Stimulated activated effector memory CD8-positive, alpha-beta T cell treated with anti-CD3 and anti-CD28 coated beads, Interleukin-12 subunit alpha, Interleukin-12 subunit beta, amount 100 ng/mL, for 72 hours (primary cell): Measurements from ENCODE around the gene GJC1.

ENCODE experiments used
- ATAC-seq: fragments of 150-1000 bp; cut with Tn5 transposase; 2 replicates; pipeline ENCODE4 v1.10.0; 2021
- DNase-seq, 2 donors: peaks; one replicate each; pipeline ENCODE4 v3.0.0; 2021 to 2022; ENCODE audit warnings: low spot score in 2 of 2
- H3K27ac Mint-ChIP-seq: one replicate; pipeline ENCODE4 v1.8.0; 2022; ENCODE audit warnings: mild to moderate bottlenecking, mixed read lengths
- H3K36me3 Mint-ChIP-seq: one replicate; pipeline ENCODE4 v1.8.0; 2022; ENCODE audit warnings: mild to moderate bottlenecking, mixed read lengths
- H3K4me1 Mint-ChIP-seq: one replicate; pipeline ENCODE4 v1.8.0; 2022; ENCODE audit warnings: mixed read lengths
- H3K4me3 Mint-ChIP-seq: one replicate; pipeline ENCODE4 v1.8.0; 2022; ENCODE audit warnings: mild to moderate bottlenecking, mixed read lengths
- H3K9me3 Mint-ChIP-seq: one replicate; pipeline ENCODE4 v1.8.0; 2022; ENCODE audit warnings: mixed read lengths

GJC1 gene

GRCh38 chr17:44778656-44779210 is 51.4 kb downstream of the GJC1 start:
- no peaks in the 10 kb centered on the region for H3K9me3 Mint-ChIP-seq
- no peaks in the 10 kb centered on the region for H3K36me3 Mint-ChIP-seq
- DNase-seq (no peak), ATAC-seq (no peak)
- H3K4me3 Mint-ChIP-seq = peak overlapping the region; percentile 52
- no peak overlapping the region for H3K27ac Mint-ChIP-seq
- H3K4me1 Mint-ChIP-seq = peaks cover 31% of the 10 kb centered on the region

GRCh38 chr17:44777394-44778348 is 52.4 kb downstream of the GJC1 start:
- ATAC-seq = no peak
- no peak for DNase-seq
- Mint-ChIP-seq H3K4me1 (peaks cover 33% of the 10 kb centered on the region), H3K36me3 (no peaks in the 10 kb centered on the region), H3K4me3 (no peak overlapping the region), H3K9me3 (no peaks in the 10 kb centered on the region), H3K27ac (no peak overlapping the region)

GRCh38 chr17:44776628-44777393 is 53.3 kb downstream of the GJC1 start:
- no peaks in the 10 kb centered on the region for H3K36me3 Mint-ChIP-seq

GRCh38 chr17:44775838-44776621 is 54.1 kb downstream of the GJC1 start:
- H3K27ac Mint-ChIP-seq = no peak overlapping the region
- no peak for DNase-seq
- peak; percentile 54 for ATAC-seq
- H3K36me3 Mint-ChIP-seq = no peaks in the 10 kb centered on the region
- H3K4me3 Mint-ChIP-seq = peak overlapping the region; percentile 84
- H3K9me3 Mint-ChIP-seq = no peaks in the 10 kb centered on the region
- peaks cover 33% of the 10 kb centered on the region for H3K4me1 Mint-ChIP-seq

More at GRCh38 chr17:44776628-44777393, 53.3 kb downstream of the GJC1 start:
- DNase-seq (no peak), ATAC-seq (no peak)
- Mint-ChIP-seq H3K27ac (no peak overlapping the region), H3K4me3 (peak overlapping the region; percentile 84), H3K4me1 (peaks cover 33% of the 10 kb centered on the region), H3K9me3 (no peaks in the 10 kb centered on the region)

GRCh38 chr17:44775136-44775837 is 54.8 kb downstream of the GJC1 start:
- H3K4me1 Mint-ChIP-seq = peaks cover 33% of the 10 kb centered on the region
- peak overlapping the region; percentile 84 for H3K4me3 Mint-ChIP-seq
- H3K27ac Mint-ChIP-seq = no peak overlapping the region
- ATAC-seq (peak; percentile 94), DNase-seq (peak; percentile 83 to 97)
- no peaks in the 10 kb centered on the region for H3K9me3 Mint-ChIP-seq
- H3K36me3 Mint-ChIP-seq = no peaks in the 10 kb centered on the region

- ATAC-seq (peak; percentile 57), DNase-seq (peak; percentile 97 to 98)
- H3K27ac Mint-ChIP-seq = no peak overlapping the region
- peak overlapping the region; percentile 84 for H3K4me3 Mint-ChIP-seq
- H3K4me1 Mint-ChIP-seq = peaks cover 29% of the 10 kb centered on the region
- H3K9me3 Mint-ChIP-seq = no peaks in the 10 kb centered on the region
- H3K36me3 Mint-ChIP-seq = no peaks in the 10 kb centered on the region
Observed at GRCh38 chr17:44774271-44775135, 55.6 kb downstream of the GJC1 start.

- no peaks in the 10 kb centered on the region for H3K9me3 Mint-ChIP-seq
- no peak overlapping the region for H3K4me3 Mint-ChIP-seq
- H3K27ac Mint-ChIP-seq = no peak overlapping the region
- no peaks in the 10 kb centered on the region for H3K36me3 Mint-ChIP-seq
- no peak for DNase-seq
- H3K4me1 Mint-ChIP-seq = peaks cover 25% of the 10 kb centered on the region
- ATAC-seq = no peak
Observed at GRCh38 chr17:44773140-44773539, 56.9 kb downstream of the GJC1 start.

- no peaks in the 10 kb centered on the region for H3K9me3 Mint-ChIP-seq
- H3K4me3 Mint-ChIP-seq = no peak overlapping the region
- ATAC-seq (no peak), DNase-seq (no peak)
- no peak overlapping the region for H3K27ac Mint-ChIP-seq
- H3K4me1 Mint-ChIP-seq = peaks cover 30% of the 10 kb centered on the region
- no peaks in the 10 kb centered on the region for H3K36me3 Mint-ChIP-seq
Observed at GRCh38 chr17:44772308-44773045, 57.6 kb downstream of the GJC1 start.

GRCh38 chr17:44770166-44770925 is 59.7 kb downstream of the GJC1 start:
- ATAC-seq (no peak), DNase-seq (no peak)
- Mint-ChIP-seq H3K36me3 (no peaks in the 10 kb centered on the region), H3K4me1 (peaks cover 18% of the 10 kb centered on the region), H3K4me3 (no peak overlapping the region), H3K27ac (no peak overlapping the region), H3K9me3 (no peaks in the 10 kb centered on the region)

GRCh38 chr17:44769647-44770084 is 60.4 kb downstream of the GJC1 start:
- ATAC-seq (no peak), DNase-seq (no peak)
- Mint-ChIP-seq H3K4me3 (no peak overlapping the region), H3K9me3 (no peaks in the 10 kb centered on the region), H3K27ac (no peak overlapping the region), H3K36me3 (no peaks in the 10 kb centered on the region), H3K4me1 (peaks cover 13% of the 10 kb centered on the region)

GRCh38 chr17:44769230-44769629 is 60.9 kb downstream of the GJC1 start:
- H3K9me3 Mint-ChIP-seq = no peaks in the 10 kb centered on the region
- H3K4me1 Mint-ChIP-seq = peaks cover 11% of the 10 kb centered on the region
- DNase-seq (no peak), ATAC-seq (no peak)
- no peak overlapping the region for H3K27ac Mint-ChIP-seq
- H3K4me3 Mint-ChIP-seq = no peak overlapping the region
- no peaks in the 10 kb centered on the region for H3K36me3 Mint-ChIP-seq

- H3K36me3 Mint-ChIP-seq = no peaks in the 10 kb centered on the region
- no peak for ATAC-seq
- no peak overlapping the region for H3K4me3 Mint-ChIP-seq
- peaks cover 6% of the 10 kb centered on the region for H3K4me1 Mint-ChIP-seq
- no peak for DNase-seq
- H3K27ac Mint-ChIP-seq = no peak overlapping the region
- H3K9me3 Mint-ChIP-seq = no peaks in the 10 kb centered on the region
Observed at GRCh38 chr17:44768505-44769142, 61.5 kb downstream of the GJC1 start.
